SK-N-SH (cell line): Measurements from ENCODE around the gene TRHDE. TPM values are rescaled to one million over a fixed set of nuclear protein-coding genes. Genes with fewer than 3 reads are reported as not detected.

ENCODE experiments used
- CTCF ChIA-PET: fragments of 300-600, 350-600 bp; formaldehyde crosslinking; extraction: SDS; loops from one replicate; lab custom pipeline; 2021; lab: Yijun Ruan, JAX
- POLR2A ChIA-PET: fragments of 350-600 bp; sonication (Branson Sonifier 250); formaldehyde crosslinking; extraction: SDS; loops from one replicate; lab custom pipeline; 2020; ENCODE audit warnings: antibody characterized with exemption, inconsistent platforms; lab: Yijun Ruan, JAX
- DNase-seq: peaks from one replicate; pipeline ENCODE4 v3.0.0; 2012
- H2AFZ ChIP-seq: fragments of 200-600 bp; sonication (generic); 2 replicates; pipeline ENCODE4 v1.8.1; 2016; ENCODE audit warnings: antibody characterized with exemption, mild to moderate bottlenecking, low read depth
- H3F3A ChIP-seq: fragments of 200-600 bp; sonication (generic); replicated peaks from 2 replicates; pipeline ENCODE3; 2016; ENCODE audit warnings: antibody characterized with exemption, mild to moderate bottlenecking; ENCODE audit not compliant: insufficient read depth
- H3K27ac ChIP-seq, 2 experiments: fragments of 200-500 bp in 1 of 2; fragments of 200-600 bp in 1 of 2; sonication (Bioruptor generic) in 1 of 2; sonication (generic), shearing (Covaris generic) in 1 of 2; 2 replicates each; pipeline versions ENCODE4 v1.5.1 to v1.6.1; 2014 to 2016; ENCODE audit warnings: low read depth in 2 of 2, inconsistent platforms in 1 of 2, low read length in 1 of 2, mild to moderate bottlenecking in 1 of 2, mixed read lengths in 1 of 2
- H3K27me3 ChIP-seq: fragments of 200-600 bp; sonication (generic), shearing (Covaris generic); 2 replicates; pipeline ENCODE4 v1.6.1; 2016; ENCODE audit warnings: mixed run types; ENCODE audit not compliant: insufficient read depth
- H3K36me3 ChIP-seq, 2 experiments: fragments of 200-500 bp in 1 of 2; fragments of 200-600 bp in 1 of 2; sonication (Bioruptor generic) in 1 of 2; sonication (generic) in 1 of 2; replicated peaks in 1 of 2; 2 replicates each; pipeline versions ENCODE3 to v1.5.1; 2014 to 2016; ENCODE audit warnings: low read length in 1 of 2, mild to moderate bottlenecking in 1 of 2; ENCODE audit not compliant: insufficient read depth in 2 of 2, control insufficient read depth in 1 of 2
- H3K4me1 ChIP-seq, 2 experiments: fragments of 200-500 bp in 1 of 2; fragments of 200-600 bp in 1 of 2; sonication (Bioruptor generic) in 1 of 2; sonication (generic), shearing (Covaris generic) in 1 of 2; 2 replicates each; pipeline versions ENCODE4 v1.5.1 to v1.6.1; 2014 to 2016; ENCODE audit warnings: low read depth in 1 of 2, low read length in 1 of 2, mixed run types in 1 of 2; ENCODE audit not compliant: insufficient read depth in 2 of 2, control insufficient read depth in 1 of 2
- H3K4me2 ChIP-seq: fragments of 200-600 bp; sonication (generic), shearing (Covaris generic); 2 replicates; pipeline ENCODE4 v1.6.1; 2017; ENCODE audit warnings: mixed run types
- H3K4me3 ChIP-seq, 2 experiments: fragments of 200-500 bp in 1 of 2; fragments of 200-600 bp in 1 of 2; sonication (Bioruptor generic) in 1 of 2; sonication (generic), shearing (Covaris generic) in 1 of 2; 2 replicates each; pipeline versions ENCODE4 v1.5.1 to v1.8.1; 2014 to 2016; ENCODE audit warnings: low read depth in 2 of 2, inconsistent platforms in 1 of 2, low read length in 1 of 2, mild to moderate bottlenecking in 1 of 2, mixed read lengths in 1 of 2, moderate library complexity in 1 of 2
- H3K79me2 ChIP-seq: fragments of 200-600 bp; sonication (generic); 2 replicates; pipeline ENCODE4 v1.8.1; 2017; ENCODE audit warnings: mild to moderate bottlenecking; ENCODE audit not compliant: insufficient read depth
- H3K9ac ChIP-seq: fragments of 200-600 bp; sonication (generic); 2 replicates; pipeline ENCODE4 v1.6.1; 2017; ENCODE audit warnings: mixed run types
- H3K9me2 ChIP-seq: fragments of 200-600 bp; sonication (generic); 2 replicates; pipeline ENCODE4 v1.6.1; 2017; ENCODE audit warnings: mixed run types
- H3K9me3 ChIP-seq: fragments of 200-600 bp; sonication (generic); 2 replicates; pipeline ENCODE4 v1.6.1; 2017; ENCODE audit warnings: mixed run types, mild to moderate bottlenecking, moderate library complexity
- H4K20me1 ChIP-seq: fragments of 200-600 bp; sonication (generic); 2 replicates; pipeline ENCODE4 v1.6.1; 2017; ENCODE audit warnings: mild to moderate bottlenecking, mixed run types; ENCODE audit not compliant: insufficient read depth
- ELF1 ChIP-seq: IDR thresholded peaks from 2 replicates; pipeline ENCODE4 v1.4.0; 2012
- EP300 ChIP-seq, 2 experiments: IDR thresholded peaks; 2 replicates each; pipeline versions ENCODE4 v1.4.0 to v1.6.1; 2012; ENCODE audit warnings: borderline replicate concordance in 1 of 2, low read depth in 1 of 2, low read length in 1 of 2
- FOXJ3 ChIP-seq: sonication (generic); formaldehyde crosslinking; IDR thresholded peaks from 2 replicates; pipeline ENCODE4 v1.5.1; 2020; ENCODE audit warnings: mild to moderate bottlenecking, missing genetic modification reagents
- FOXM1 ChIP-seq: IDR thresholded peaks from 2 replicates; pipeline ENCODE4 v1.4.0; 2012; ENCODE audit warnings: low read depth, mild to moderate bottlenecking
- GABPA ChIP-seq: IDR thresholded peaks from 2 replicates; pipeline ENCODE4 v1.4.0; 2012; ENCODE audit warnings: low read depth, mild to moderate bottlenecking
- IRF3 ChIP-seq: fragments of 150-350 bp; IDR thresholded peaks from 2 replicates; pipeline ENCODE4 v1.6.1; 2016; ENCODE audit warnings: mild to moderate bottlenecking, low read depth, low read length
- JUND ChIP-seq: IDR thresholded peaks from 2 replicates; pipeline ENCODE4 v1.4.0; 2012
- MAX ChIP-seq: IDR thresholded peaks from 2 replicates; pipeline ENCODE4 v1.4.0; 2012; ENCODE audit warnings: low read depth
- MEF2A ChIP-seq: IDR thresholded peaks from 2 replicates; pipeline ENCODE4 v1.4.0; 2012; ENCODE audit warnings: low read depth, borderline replicate concordance
- NRF1 ChIP-seq: IDR thresholded peaks from 2 replicates; pipeline ENCODE4 v1.6.1; 2012; ENCODE audit warnings: low read depth, mild to moderate bottlenecking, low read length
- RAD21 ChIP-seq: IDR thresholded peaks from 2 replicates; pipeline ENCODE4 v1.6.1; 2012; ENCODE audit warnings: mild to moderate bottlenecking, low read length
- RCOR1 ChIP-seq: fragments of 150-350 bp; IDR thresholded peaks from 2 replicates; pipeline ENCODE4 v1.6.1; 2017; ENCODE audit warnings: antibody characterized with exemption, low read length
- REST ChIP-seq: IDR thresholded peaks from 2 replicates; pipeline ENCODE4 v1.6.1; 2012; ENCODE audit warnings: mild to moderate bottlenecking, low read depth, low read length, moderate library complexity
- TCF12 ChIP-seq: IDR thresholded peaks from 2 replicates; pipeline ENCODE4 v1.4.0; 2012
- TEAD4 ChIP-seq: IDR thresholded peaks from 2 replicates; pipeline ENCODE4 v1.4.0; 2012; ENCODE audit warnings: mild to moderate bottlenecking, borderline replicate concordance; ENCODE audit not compliant: insufficient read depth
- USF1 ChIP-seq: IDR thresholded peaks from 2 replicates; pipeline ENCODE4 v1.4.0; 2012; ENCODE audit warnings: low read depth, borderline replicate concordance
- WGBS: methylation state at CpG from one replicate; pipeline ENCODE4 v1.1.6; 2017; ENCODE audit warnings: low lambda C conversion rate; 5-methylcytosine and 5-hydroxymethylcytosine counted together
- polyA plus RNA-seq, 3 experiments: library from polyadenylated mRNA; depleted of rRNA; stranded (reverse); fragments of >200 nt; gene quantifications; 2 replicates each; pipeline ENCODE4 v1.2.3, GENCODE V29; 2012

The TRHDE gene
- polyA plus RNA-seq, 1 of the 3 experiments (the other 2 are of a cell fraction) = 0.46 TPM

- TF ChIP-seq RCOR1 = no peak
- TF ChIP-seq GABPA = no peak
- no peak for TF ChIP-seq ELF1
- no peak for TF ChIP-seq TEAD4
- TF ChIP-seq EP300 (IDR thresholded peaks at IDR 0.05; ENCODE audit: borderline replicate concordance in 1 of 2, low read depth in 1 of 2, low read length in 1 of 2) = no peak
- no peak for TF ChIP-seq RAD21
- TF ChIP-seq MEF2A = no peak
- TF ChIP-seq TCF12 = no peak
These were observed 172.0 kb downstream of the TRHDE start (continued) for GRCh38 chr12:72444125-72444524.

- POLR2A ChIA-PET = no interaction called here
These were observed 172.4 kb downstream of the TRHDE start for GRCh38 chr12:72444566-72444965.

More at GRCh38 chr12:72444566-72444965, 172.4 kb downstream of the TRHDE start:
- TF ChIP-seq MEF2A = no peak
- TF ChIP-seq MAX = no peak
- TF ChIP-seq USF1 = no peak
- TF ChIP-seq JUND = no peak
- no peak for TF ChIP-seq RAD21
- no peak for TF ChIP-seq REST
- no peak for TF ChIP-seq NRF1
- no peak for TF ChIP-seq IRF3
- TF ChIP-seq FOXM1 = no peak
- TF ChIP-seq FOXJ3 (CRISPR knock-in tag) = no peak
- H3K9ac ChIP-seq = no peak overlapping the region
- DNase-seq = no peak
- H3K4me3 ChIP-seq = no peak overlapping the region
- no peaks in the 10 kb centered on the region for H3K9me2 ChIP-seq
- no peaks in the 10 kb centered on the region for H4K20me1 ChIP-seq
- WGBS = 7% methylated on average over 2 of the region's 2 CpGs
- H3K27me3 ChIP-seq = no peaks in the 10 kb centered on the region
- no peak overlapping the region for H2AFZ ChIP-seq
- no peaks in the 10 kb centered on the region for H3K9me3 ChIP-seq
- no peak overlapping the region for H3K4me2 ChIP-seq
- no peak overlapping the region for H3K27ac ChIP-seq
- no peaks in the 10 kb centered on the region for H3F3A ChIP-seq
- no peaks in the 10 kb centered on the region for H3K36me3 ChIP-seq
- H3K4me1 ChIP-seq = peaks cover 0 to 3% of the 10 kb centered on the region in 2 experiments; a peak in 1 of 4 replicates
- CTCF ChIA-PET = no interaction called here
- H3K79me2 ChIP-seq = no peaks in the 10 kb centered on the region
